ENCODE data around the gene IL13. TPM values are rescaled to one million over a fixed set of nuclear protein-coding genes. Genes with fewer than 3 reads are reported as not detected.

The IL13 gene
- total RNA-seq, 2 experiments from 2014 or later: 0.44 to 0.72 TPM

DNA sequence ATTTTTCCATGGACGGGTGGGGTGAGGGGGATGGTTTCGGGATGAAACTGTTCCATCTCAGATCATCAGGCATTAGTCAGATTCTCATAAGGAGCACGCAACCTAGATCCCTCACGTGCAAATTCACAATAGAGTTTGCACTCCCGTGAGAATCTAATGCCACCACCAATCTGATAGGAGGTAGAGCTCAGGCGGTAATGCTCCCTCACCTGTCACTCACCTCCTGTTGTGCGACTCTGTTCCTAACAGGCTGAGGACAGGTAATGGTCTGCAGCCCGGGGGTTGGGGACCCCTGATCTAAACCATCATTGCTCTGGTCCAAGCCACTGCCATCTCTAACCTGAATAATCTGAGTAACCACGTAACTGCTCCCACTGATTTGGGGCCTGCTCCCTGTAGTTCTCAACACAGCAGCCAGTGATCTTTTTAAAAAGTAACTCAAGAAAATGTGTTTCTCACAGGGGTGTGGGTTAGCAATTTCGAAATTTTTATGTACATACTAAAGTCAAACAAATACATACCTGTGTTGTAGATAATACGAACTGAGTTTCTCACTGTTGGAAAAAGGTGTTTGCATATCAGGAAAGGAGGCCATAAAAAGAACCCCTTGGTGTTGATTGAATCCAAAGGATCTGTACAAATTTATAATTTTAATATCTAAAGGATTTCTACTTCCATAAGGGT lies 11.2 kb upstream of the IL13 start:
- H3K4me3 Mint-ChIP-seq: no peak overlapping the region
- H3K27ac Mint-ChIP-seq: no peak overlapping the region
- H3K27me3 Mint-ChIP-seq: peaks cover under 1% of the 10 kb centered on the region
- peaks cover 37% of the 10 kb centered on the region for H3K36me3 Mint-ChIP-seq
- peaks cover 20% of the 10 kb centered on the region for H3K4me1 Mint-ChIP-seq
- DNase-seq: no peak
- H3K9me3 Mint-ChIP-seq: peaks cover 16% of the 10 kb centered on the region

DNA sequence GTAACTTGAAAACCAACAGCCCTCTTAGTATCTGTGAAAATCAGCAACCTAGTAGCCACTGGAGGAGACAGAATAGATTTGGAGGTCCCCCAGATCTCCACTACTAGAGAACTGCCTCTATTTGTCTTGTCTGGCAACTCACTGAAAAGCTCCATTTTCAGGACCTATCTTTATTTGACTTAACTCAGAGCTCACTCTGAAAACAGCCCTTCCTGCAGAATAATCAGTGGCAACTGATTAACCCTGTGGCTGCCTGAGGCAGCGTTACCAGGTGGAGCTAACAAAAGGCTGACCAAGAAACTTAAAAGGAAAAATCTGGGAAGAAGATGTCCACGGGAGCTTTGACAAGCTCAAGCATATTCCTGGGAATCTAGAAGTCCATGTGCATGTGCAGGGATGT lies 10.5 kb upstream of the IL13 start:
- peaks cover 8% of the 10 kb centered on the region for H3K27me3 Mint-ChIP-seq
- H3K4me3 Mint-ChIP-seq: no peak overlapping the region
- peaks cover 32% of the 10 kb centered on the region for H3K36me3 Mint-ChIP-seq
- H3K9me3 Mint-ChIP-seq: peaks cover 17% of the 10 kb centered on the region
- no peak for DNase-seq
- peaks cover 13% of the 10 kb centered on the region for H3K4me1 Mint-ChIP-seq
- no peak overlapping the region for H3K27ac Mint-ChIP-seq

DNA sequence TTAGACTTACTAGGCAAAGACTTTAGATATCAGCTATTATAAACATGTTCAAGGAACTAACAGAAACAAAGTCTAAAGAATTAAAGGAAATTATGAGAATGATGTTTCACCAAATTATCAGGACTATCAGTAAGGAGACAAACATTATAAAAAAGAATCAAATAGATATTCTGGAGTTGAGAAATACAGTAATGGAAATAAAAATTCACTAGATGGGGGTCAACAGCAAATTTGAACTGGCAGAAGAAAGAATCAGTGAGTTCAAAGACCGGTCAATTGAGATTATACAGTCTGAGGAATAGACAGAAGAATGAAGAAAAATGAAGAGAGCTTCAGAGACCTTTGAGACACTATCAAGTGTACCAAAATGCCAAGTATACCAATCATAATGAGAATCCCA lies 9.6 kb upstream of the IL13 start:
- Mint-ChIP-seq H3K4me1 (peaks cover 5% of the 10 kb centered on the region), H3K27me3 (peaks cover 9% of the 10 kb centered on the region), H3K9me3 (peaks cover 17% of the 10 kb centered on the region), H3K36me3 (peaks cover 24% of the 10 kb centered on the region), H3K27ac (no peak overlapping the region), H3K4me3 (no peak overlapping the region)
- DNase-seq: no peak

DNA sequence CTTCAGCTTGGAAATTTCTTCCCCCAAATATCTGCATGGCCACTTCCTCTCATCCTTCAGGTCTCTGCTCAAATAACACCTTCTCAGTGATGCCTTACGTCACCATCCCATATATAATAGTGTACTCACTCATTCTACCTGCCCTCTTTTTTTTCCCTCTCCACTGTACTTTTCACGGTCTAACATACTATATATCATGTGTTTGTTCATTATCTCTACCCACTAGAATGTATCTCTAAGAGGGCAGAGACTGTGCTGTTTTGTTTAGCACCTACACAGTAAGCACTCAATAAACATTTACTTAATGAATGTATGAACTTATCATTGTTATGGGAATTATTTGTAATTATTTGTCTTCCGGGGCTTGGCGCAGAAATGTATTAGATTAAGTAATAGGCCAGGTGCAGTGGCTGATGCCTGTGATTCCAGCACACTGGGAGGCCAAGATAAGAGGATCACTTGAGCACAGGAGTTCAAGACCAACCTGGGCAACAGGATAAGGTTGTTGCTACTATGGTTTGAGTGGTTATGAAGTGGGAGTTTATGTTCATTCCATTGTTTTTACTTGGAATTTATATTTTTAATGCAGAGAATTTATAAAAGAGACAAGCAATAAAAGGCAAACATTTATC lies 6.0 kb upstream of the IL13 start:
- Mint-ChIP-seq H3K27ac (no peak overlapping the region), H3K4me1 (peaks cover 10% of the 10 kb centered on the region), H3K4me3 (no peak overlapping the region), H3K9me3 (peaks cover 17% of the 10 kb centered on the region), H3K36me3 (peaks cover 9% of the 10 kb centered on the region), H3K27me3 (peaks cover 41% of the 10 kb centered on the region)
- DNase-seq: no peak

DNA sequence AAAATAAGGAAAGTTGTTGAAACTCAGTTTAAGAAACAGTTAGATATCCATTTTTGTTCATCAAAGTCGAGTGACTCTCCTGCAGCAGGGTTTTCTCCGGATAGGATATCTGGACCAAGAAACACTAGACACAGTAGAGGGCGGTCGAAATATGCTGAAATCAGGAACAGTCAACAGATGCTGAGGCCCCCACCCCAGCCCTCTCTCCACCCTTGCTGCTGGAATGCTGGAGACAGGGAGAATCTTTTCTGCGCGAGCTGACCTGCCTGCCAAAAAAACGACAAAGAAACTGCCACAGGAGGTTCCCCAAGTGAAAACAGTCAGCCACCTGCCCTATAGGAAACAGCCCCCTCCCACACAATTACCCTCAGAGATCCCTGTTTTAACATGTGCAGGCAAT lies 4.3 kb upstream of the IL13 start:
- H3K9me3 Mint-ChIP-seq: peaks cover 9% of the 10 kb centered on the region
- no peak overlapping the region for H3K4me3 Mint-ChIP-seq
- DNase-seq: no peak
- peaks cover 53% of the 10 kb centered on the region for H3K27me3 Mint-ChIP-seq
- peaks cover 19% of the 10 kb centered on the region for H3K4me1 Mint-ChIP-seq
- no peak overlapping the region for H3K27ac Mint-ChIP-seq
- H3K36me3 Mint-ChIP-seq: peaks cover under 1% of the 10 kb centered on the region

DNA sequence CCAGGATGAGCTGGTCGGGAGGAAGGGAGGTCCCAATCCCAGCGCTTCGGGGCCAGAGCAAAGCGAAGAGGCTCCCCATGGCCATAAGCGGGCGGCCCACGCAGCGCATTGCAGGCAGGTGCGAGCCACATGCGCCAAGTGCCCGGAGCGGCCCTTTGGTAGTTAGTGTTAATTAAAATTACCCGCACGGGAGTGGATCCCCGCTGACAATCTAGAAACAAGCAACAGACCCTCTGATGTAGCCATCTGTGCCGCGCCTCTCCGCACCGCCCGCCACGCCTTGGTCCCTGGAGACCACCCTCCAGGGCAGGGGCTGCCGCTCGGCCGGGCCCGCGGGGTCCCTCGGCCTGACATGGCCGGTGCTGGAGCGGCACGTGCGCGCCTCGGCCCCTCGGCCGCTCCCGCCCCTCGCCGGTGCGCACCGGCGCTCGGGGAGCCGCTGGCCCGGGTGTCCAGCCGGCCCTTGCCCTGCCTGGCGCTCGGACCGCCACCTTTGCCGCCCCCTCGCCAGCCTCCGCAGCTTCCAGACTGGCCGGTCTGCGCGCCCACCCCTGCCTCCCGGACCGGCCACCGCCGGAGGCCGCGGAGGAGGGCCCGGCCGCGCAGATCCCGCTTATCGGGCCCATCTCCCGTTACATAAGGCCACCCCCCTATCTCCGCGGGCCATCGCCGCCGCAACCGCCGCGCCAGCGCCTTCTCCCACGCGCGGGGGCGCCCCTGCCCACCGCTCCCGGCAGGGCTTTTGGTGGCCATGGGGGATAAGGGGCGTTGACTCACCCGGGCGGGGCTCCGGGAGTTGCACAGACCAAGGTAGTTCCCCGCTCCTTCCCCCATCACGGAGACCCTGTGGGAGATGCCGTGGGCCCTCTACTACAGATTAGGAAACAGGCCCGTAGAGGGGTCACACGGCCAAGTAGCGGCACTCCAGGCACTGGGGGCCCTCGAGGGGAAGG lies 1.9 kb upstream of the IL13 start:
- peak overlapping the region; percentile 53 for H3K4me3 Mint-ChIP-seq
- H3K36me3 Mint-ChIP-seq: no peaks in the 10 kb centered on the region
- peaks cover 53% of the 10 kb centered on the region for H3K27me3 Mint-ChIP-seq
- DNase-seq: peak; percentile 54
- no peak overlapping the region for H3K27ac Mint-ChIP-seq
- H3K4me1 Mint-ChIP-seq: peaks cover 21% of the 10 kb centered on the region
- H3K9me3 Mint-ChIP-seq: peaks cover 2% of the 10 kb centered on the region

DNA sequence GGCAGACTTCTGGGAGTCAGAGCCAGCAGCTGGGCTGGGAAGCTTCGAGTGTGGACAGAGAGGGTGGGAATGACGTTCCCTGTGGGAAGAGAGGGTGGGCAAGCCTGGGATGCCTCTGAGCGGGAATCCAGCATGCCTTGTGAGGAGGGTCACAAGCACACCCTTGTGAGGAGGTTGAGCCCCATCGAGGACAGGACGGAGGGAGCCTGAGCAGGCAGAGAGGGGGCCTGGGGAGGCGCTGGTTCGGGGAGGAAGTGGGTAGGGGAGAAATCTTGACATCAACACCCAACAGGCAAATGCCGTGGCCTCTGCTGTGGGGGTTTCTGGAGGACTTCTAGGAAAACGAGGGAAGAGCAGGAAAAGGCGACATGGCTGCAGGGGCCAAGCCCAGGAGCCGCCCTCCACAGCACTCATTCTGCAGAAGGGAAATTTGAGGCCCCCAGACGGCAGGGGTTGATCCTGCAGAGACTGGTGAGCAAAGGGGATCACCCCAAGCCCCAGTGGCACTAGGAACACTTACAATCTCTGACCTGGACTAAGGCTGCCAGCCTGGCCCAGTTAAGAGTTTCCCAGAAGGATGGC lies 1.1 kb upstream of the IL13 start:
- no peak overlapping the region for H3K27ac Mint-ChIP-seq
- DNase-seq: no peak
- peak overlapping the region; percentile 53 for H3K4me3 Mint-ChIP-seq
- peaks cover 29% of the 10 kb centered on the region for H3K4me1 Mint-ChIP-seq
- H3K36me3 Mint-ChIP-seq: no peaks in the 10 kb centered on the region
- peaks cover under 1% of the 10 kb centered on the region for H3K9me3 Mint-ChIP-seq
- peaks cover 51% of the 10 kb centered on the region for H3K27me3 Mint-ChIP-seq

DNA sequence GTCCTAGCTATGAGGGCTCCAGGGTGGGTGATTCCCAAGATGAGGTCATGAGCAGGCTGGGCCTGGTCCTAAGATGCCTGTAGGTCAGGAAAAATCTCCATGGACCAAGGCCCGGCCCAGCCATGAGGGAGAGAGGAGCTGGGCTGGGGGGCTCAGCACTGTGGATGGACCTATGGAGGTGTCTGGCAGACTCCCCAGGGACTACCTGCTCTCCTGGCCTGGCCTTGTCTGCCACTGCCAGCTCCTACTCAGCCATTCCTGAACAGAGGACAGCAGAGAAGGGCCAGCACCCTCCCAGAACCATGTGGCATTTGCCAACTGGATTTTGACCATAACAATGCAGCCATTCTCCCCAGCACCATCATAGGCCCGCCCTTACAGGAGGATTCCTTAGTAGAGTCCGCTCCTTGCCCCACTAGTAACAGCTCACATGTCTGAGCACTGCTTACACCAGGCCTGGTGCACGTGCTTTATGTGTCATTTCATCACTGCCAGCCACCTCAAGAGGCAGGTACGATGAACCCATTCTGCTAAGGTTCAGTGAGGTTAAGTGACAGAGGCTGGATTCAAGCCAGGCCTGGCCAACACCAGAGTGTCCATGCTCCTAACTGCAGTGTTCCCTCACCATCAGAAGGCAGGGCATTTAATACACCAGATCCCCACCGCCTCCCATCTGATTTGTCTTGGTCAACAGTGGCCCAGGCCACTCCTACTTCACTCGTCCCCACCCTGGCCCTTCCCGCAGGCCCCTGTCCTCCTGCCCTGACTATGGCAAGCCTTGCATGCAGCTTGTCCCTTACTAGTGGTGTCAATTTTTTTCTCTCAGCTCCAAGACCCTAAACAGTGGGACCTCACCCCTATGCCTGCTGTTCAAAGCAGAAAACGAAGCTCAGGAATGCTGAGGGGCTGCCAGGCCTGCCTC lies 669 bp downstream of the IL13 start:
- H3K4me1 Mint-ChIP-seq: peaks cover 38% of the 10 kb centered on the region
- H3K27ac Mint-ChIP-seq: no peak overlapping the region
- H3K4me3 Mint-ChIP-seq: no peak overlapping the region
- no peaks in the 10 kb centered on the region for H3K9me3 Mint-ChIP-seq
- no peaks in the 10 kb centered on the region for H3K36me3 Mint-ChIP-seq
- DNase-seq: no peak
- peaks cover 42% of the 10 kb centered on the region for H3K27me3 Mint-ChIP-seq

DNA sequence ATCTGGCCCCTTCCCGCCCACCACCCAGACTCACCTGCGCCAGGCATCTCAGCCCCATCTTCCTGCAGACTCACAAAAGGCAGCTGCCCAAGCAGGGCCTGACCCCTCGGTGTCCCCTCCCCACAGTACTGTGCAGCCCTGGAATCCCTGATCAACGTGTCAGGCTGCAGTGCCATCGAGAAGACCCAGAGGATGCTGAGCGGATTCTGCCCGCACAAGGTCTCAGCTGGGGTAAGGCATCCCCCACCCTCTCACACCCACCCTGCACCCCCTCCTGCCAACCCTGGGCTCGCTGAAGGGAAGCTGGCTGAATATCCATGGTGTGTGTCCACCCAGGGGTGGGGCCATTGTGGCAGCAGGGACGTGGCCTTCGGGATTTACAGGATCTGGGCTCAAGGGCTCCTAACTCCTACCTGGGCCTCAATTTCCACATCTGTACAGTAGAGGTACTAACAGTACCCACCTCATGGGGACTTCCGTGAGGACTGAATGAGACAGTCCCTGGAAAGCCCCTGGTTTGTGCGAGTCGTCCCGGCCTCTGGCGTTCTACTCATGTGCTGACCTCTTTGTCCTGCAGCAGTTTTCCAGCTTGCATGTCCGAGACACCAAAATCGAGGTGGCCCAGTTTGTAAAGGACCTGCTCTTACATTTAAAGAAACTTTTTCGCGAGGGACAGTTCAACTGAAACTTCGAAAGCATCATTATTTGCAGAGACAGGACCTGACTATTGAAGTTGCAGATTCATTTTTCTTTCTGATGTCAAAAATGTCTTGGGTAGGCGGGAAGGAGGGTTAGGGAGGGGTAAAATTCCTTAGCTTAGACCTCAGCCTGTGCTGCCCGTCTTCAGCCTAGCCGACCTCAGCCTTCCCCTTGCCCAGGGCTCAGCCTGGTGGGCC lies 1.9 kb downstream of the IL13 start:
- Mint-ChIP-seq H3K9me3 (no peaks in the 10 kb centered on the region), H3K27me3 (peaks cover 30% of the 10 kb centered on the region), H3K4me1 (peaks cover 39% of the 10 kb centered on the region), H3K36me3 (no peaks in the 10 kb centered on the region), H3K27ac (no peak overlapping the region), H3K4me3 (no peak overlapping the region)
- no peak for DNase-seq

DNA sequence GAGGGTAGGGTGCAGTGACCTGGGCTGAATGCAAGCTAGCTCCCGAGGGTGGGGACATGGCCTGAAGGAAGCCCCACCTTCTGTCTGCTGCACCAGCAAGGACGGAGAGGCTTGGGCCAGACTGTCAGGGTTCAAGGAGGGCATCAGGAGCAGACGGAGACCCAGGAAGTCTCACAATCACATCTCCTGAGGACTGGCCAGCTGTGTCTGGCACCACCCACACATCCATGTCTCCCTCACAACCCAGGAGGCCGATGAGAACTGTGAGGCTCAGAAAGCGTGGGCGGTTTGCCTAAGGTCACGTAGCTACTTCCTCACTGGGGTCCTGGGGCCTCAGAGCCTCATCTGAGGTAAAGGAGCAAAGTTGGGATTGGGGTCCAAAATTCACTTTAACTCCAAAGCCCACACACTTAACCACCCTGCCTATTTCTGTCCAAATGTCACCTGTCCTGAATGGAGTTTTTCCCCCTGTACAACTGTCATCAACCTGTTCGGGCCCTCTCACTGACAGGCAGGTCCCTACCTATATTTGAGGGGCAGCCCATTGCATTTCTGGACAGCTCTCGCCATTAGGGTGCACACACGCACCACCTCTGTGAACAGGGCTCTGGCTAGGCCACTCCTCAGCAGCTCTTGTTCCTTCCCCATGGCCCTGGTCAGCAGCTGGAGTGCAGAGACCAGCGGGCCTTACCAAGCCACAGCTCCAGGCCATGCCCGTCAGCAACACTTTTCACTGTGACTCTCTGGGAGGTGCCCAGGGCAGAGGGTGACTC lies 3.4 kb downstream of the IL13 start:
- H3K36me3 Mint-ChIP-seq: no peaks in the 10 kb centered on the region
- no peak for DNase-seq
- H3K4me3 Mint-ChIP-seq: no peak overlapping the region
- peaks cover 39% of the 10 kb centered on the region for H3K4me1 Mint-ChIP-seq
- H3K9me3 Mint-ChIP-seq: no peaks in the 10 kb centered on the region
- H3K27ac Mint-ChIP-seq: no peak overlapping the region
- peaks cover 18% of the 10 kb centered on the region for H3K27me3 Mint-ChIP-seq

DNA sequence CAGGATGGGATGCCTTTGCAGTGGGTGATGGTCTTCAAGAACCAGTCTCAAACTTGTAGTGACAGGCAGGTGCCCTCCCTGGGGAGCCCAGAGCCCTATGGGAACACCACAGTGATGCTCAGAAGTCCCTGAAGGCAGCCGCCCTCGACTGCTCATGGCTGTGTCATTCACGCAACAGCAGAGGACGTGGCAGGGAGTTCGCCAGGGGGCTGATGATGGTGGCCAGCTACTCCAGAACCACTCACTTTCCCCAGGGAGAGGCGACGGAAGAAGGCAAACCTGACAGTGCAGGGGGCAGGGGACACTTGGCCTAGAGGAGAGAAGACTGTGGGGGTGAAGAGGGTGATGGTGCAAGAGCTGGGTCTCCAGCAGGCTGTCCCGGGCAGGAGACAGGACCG lies 4.0 kb downstream of the IL13 start:
- DNase-seq: no peak
- Mint-ChIP-seq H3K27ac (no peak overlapping the region), H3K36me3 (no peaks in the 10 kb centered on the region), H3K9me3 (no peaks in the 10 kb centered on the region), H3K4me1 (peaks cover 33% of the 10 kb centered on the region), H3K4me3 (no peak overlapping the region), H3K27me3 (peaks cover 15% of the 10 kb centered on the region)

DNA sequence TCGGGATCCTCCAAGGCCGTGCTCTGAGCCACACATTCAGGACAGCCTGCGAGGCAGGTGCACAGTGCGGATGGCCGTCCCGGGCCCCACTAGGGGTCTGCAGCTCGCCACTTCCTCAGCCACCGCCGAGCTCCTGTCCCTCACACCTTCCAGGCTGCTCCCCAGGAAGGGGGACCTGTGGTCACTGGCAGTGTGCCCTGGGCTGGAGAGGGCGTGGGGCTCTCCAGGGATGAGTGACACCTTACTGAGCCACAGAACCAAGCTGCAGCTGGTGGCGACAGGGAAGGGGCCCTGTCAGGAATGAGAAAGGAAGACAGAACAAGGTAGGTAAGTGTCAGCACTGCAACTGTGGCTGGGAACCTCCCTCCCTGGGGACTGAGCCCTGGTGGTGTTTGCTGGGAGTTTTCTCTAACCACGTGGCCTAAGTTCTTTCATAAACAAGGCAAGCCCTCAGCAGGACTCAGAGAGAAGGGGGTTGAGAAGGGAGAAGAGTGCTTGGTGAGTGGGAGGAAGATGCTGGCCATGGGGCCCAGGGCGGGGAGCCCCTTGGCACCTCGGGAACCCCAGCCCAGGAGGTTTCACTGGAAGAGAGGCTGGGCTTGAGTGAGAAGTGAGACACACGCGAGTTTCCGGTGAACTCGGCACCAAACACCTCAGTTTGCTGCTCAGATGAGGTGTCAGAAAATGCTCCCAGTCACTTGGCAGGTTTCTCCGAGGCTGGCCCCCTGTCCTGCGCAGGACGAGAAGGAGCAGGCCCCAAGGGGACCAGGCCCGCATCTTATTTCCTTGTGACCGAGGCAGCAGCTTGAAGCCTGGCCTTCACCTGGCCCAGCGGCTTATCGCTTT lies 5.2 kb downstream of the IL13 start:
- Mint-ChIP-seq H3K4me1 (peaks cover 24% of the 10 kb centered on the region), H3K36me3 (no peaks in the 10 kb centered on the region), H3K9me3 (no peaks in the 10 kb centered on the region), H3K27me3 (peaks cover 4% of the 10 kb centered on the region), H3K27ac (peak overlapping the region; percentile 59), H3K4me3 (no peak overlapping the region)
- peak; percentile 42 for DNase-seq
